ENCODE results near the gene EFNA3. TPM values are rescaled to one million over a fixed set of nuclear protein-coding genes. Genes with fewer than 3 reads are reported as not detected.

EFNA3 gene
- total RNA-seq, 4 donors from 2014 or later: 0.91 to 1.7 (median 1.7) TPM; not detected in 1

DNA sequence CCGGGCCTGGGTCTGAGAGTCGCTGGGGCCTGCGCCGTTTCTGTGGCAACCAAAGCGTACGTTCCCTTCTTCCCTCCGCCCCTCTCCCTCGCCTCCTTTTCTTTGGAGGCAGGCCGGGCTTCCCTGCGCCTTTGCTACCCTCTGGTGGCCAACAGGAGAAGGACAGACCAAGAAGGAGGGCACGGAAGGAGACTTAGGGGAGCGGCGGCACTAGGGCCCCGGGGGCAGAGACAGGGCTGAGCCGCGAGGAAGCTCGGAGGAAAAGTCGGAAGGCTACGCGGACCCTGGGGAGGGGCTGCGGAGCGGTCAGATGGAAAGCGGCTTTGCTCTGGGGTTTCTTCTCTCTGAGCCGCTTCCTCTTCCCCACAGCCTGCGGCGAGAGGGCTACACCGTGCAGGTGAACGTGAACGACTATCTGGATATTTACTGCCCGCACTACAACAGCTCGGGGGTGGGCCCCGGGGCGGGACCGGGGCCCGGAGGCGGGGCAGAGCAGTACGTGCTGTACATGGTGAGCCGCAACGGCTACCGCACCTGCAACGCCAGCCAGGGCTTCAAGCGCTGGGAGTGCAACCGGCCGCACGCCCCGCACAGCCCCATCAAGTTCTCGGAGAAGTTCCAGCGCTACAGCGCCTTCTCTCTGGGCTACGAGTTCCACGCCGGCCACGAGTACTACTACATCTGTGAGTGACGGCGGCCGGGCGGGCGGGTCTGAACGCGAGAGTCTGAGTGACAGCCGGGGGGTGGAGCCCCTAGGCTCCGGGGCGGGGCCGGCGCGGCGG, 6.3 kb downstream of the EFNA3 start:
- peaks cover 47 to 73% (median 59%) of the 10 kb centered on the region in 4 donors for H3K4me1 ChIP-seq
- peak; percentile 98 for DNase-seq (ENCODE audit: extremely low spot score)
- peak overlapping the region; percentile 65 to 76 (median 70) for H3K4me3 ChIP-seq
- no peak for TF ChIP-seq POLR2A (IDR thresholded peaks at IDR 0.05; ENCODE audit: low read depth)
- TF ChIP-seq, protein P1, sequence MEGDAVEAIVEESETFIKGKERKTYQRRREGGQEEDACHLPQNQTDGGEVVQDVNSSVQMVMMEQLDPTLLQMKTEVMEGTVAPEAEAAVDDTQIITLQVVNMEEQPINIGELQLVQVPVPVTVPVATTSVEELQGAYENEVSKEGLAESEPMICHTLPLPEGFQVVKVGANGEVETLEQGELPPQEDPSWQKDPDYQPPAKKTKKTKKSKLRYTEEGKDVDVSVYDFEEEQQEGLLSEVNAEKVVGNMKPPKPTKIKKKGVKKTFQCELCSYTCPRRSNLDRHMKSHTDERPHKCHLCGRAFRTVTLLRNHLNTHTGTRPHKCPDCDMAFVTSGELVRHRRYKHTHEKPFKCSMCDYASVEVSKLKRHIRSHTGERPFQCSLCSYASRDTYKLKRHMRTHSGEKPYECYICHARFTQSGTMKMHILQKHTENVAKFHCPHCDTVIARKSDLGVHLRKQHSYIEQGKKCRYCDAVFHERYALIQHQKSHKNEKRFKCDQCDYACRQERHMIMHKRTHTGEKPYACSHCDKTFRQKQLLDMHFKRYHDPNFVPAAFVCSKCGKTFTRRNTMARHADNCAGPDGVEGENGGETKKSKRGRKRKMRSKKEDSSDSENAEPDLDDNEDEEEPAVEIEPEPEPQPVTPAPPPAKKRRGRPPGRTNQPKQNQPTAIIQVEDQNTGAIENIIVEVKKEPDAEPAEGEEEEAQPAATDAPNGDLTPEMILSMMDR (IDR thresholded peaks at IDR 0.05): peak; percentile 90 to 99 (median 95)
- peak; percentile 60 to 74 for TF ChIP-seq POLR2AphosphoS5 (IDR thresholded peaks at IDR 0.05)
- under 1% methylated on average over 24 of the region's 67 CpGs for WGBS
- H3K9me3 ChIP-seq: no peaks in the 10 kb centered on the region
- H3K36me3 ChIP-seq: no peaks in the 10 kb centered on the region
- intact Hi-C loops (cut with DNase I): loop anchor here (2.0 kb wide), 1 partner anchor 40 kb away; no protein-coding TSS in a partner anchor
- H3K27ac ChIP-seq (replicated peaks in 1 of 4): peak overlapping the region; percentile 81 to 91 (median 87)
- peaks cover 16 to 45% (median 42%) of the 10 kb centered on the region in 4 donors for H3K27me3 ChIP-seq

DNA sequence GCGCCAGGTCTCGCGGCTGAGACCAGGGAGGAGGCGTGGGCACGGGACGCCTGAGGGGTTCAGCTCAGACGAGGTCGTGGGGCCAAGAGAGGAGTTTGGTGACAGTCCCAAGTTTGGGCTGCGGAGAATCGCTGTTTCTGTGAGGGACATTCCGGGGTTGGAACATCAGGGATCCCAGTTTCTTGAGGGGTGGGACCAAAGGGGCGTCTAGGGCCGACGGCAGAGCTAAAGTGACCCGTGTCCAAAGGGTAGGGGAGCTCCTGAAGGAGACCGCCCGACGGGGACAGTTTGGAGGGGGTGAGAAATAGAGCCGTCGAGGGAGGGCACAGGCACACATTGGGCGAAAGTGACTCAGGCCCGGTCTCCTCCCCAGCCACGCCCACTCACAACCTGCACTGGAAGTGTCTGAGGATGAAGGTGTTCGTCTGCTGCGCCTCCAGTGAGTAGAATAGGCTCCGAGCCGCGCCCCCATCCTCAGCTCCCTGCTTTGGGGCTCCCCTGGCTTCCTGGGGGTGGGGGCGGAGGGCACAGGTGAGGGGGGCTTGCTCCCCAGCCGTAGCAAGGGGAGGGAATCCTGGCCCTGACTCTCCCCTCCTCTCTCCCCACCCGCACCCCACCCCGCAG, 7.0 kb downstream of the EFNA3 start:
- intact Hi-C loops (cut with DNase I): loop anchor here (2.0 kb wide), 1 partner anchor 41 kb away; no protein-coding TSS in a partner anchor
- Histone ChIP-seq H3K27ac (replicated peaks in 1 of 4) (peak overlapping the region; percentile 81 to 91 (median 87)), H3K4me3 (peak overlapping the region; percentile 65 to 76 (median 70)), H3K36me3 (no peaks in the 10 kb centered on the region), H3K9me3 (no peaks in the 10 kb centered on the region), H3K27me3 (peaks cover 9 to 38% (median 35%) of the 10 kb centered on the region in 4 donors), H3K4me1 (peaks cover 40 to 66% (median 52%) of the 10 kb centered on the region in 4 donors)
- under 1% methylated on average over 27 of the region's 32 CpGs for WGBS
- TF ChIP-seq, protein P1 (IDR thresholded peaks at IDR 0.05): no peak
- TF ChIP-seq POLR2AphosphoS5 (IDR thresholded peaks at IDR 0.05): no peak
- TF ChIP-seq EP300 (IDR thresholded peaks at IDR 0.05): no peak
- DNase-seq (ENCODE audit: extremely low spot score): no peak

DNA sequence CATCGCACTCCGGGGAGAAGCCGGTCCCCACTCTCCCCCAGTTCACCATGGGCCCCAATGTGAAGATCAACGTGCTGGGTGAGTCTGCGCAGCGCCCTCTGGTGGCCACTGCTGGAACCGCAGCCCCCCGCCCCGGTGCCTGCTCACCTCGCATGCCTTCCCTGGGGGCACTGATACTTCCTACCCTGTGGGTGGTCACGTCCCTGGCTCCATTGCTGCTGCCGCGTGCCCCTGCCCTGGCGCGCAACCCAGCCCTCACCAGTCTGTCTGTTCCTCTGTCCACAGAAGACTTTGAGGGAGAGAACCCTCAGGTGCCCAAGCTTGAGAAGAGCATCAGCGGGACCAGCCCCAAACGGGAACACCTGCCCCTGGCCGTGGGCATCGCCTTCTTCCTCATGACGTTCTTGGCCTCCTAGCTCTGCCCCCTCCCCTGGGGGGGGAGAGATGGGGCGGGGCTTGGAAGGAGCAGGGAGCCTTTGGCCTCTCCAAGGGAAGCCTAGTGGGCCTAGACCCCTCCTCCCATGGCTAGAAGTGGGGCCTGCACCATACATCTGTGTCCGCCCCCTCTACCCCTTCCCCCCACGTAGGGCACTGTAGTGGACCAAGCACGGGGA, 7.6 kb downstream of the EFNA3 start:
- no peaks in the 10 kb centered on the region for H3K9me3 ChIP-seq
- peak overlapping the region in 3 of 4 donors; percentile 85 to 91 (median 89) for H3K27ac ChIP-seq (replicated peaks in 1 of 4)
- intact Hi-C loops (cut with DNase I): no loop called here
- peak overlapping the region; percentile 65 to 76 (median 70) for H3K4me3 ChIP-seq
- TF ChIP-seq POLR2A (IDR thresholded peaks at IDR 0.05; ENCODE audit: low read depth) (no peak), EP300 (IDR thresholded peaks at IDR 0.05) (no peak), POLR2AphosphoS5 (IDR thresholded peaks at IDR 0.05) (no peak)
- TF ChIP-seq, protein P1 (IDR thresholded peaks at IDR 0.05): peak; percentile 98 to 100 (median 99)
- peaks cover 37 to 64% (median 48%) of the 10 kb centered on the region in 4 donors for H3K4me1 ChIP-seq
- no peak for DNase-seq (ENCODE audit: extremely low spot score)
- 45% methylated on average over 9 of the region's 24 CpGs for WGBS
- H3K27me3 ChIP-seq: peaks cover 4 to 32% (median 29%) of the 10 kb centered on the region in 4 donors
- no peaks in the 10 kb centered on the region for H3K36me3 ChIP-seq

DNA sequence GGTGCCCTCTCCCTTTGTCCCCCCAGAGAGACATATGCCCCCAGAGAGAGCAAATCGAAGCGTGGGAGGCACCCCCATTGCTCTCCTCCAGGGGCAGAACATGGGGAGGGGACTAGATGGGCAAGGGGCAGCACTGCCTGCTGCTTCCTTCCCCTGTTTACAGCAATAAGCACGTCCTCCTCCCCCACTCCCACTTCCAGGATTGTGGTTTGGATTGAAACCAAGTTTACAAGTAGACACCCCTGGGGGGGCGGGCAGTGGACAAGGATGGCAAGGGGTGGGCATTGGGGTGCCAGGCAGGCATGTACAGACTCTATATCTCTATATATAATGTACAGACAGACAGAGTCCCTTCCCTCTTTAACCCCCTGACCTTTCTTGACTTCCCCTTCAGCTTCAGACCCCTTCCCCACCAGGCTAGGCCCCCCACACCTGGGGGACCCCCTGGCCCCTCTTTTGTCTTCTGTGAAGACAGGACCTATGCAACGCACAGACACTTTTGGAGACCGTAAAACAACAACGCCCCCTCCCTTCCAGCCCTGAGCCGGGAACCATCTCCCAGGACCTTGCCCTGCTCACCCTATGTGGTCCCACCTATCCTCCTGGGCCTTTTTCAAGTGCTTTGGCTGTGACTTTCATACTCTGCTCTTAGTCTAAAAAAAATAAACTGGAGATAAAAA, 8.4 kb downstream of the EFNA3 start:
- no peaks in the 10 kb centered on the region for H3K36me3 ChIP-seq
- H3K9me3 ChIP-seq: no peaks in the 10 kb centered on the region
- no peak for TF ChIP-seq POLR2A (IDR thresholded peaks at IDR 0.05; ENCODE audit: low read depth)
- TF ChIP-seq EP300 (IDR thresholded peaks at IDR 0.05): no peak
- TF ChIP-seq, protein P1 (IDR thresholded peaks at IDR 0.05): peak in 1 of 3 experiments; percentile 42
- no peak for TF ChIP-seq POLR2AphosphoS5 (IDR thresholded peaks at IDR 0.05)
- H3K27me3 ChIP-seq: peaks cover 1 to 24% (median 21%) of the 10 kb centered on the region in 4 donors
- H3K27ac ChIP-seq (replicated peaks in 1 of 4): peak overlapping the region in 1 of 4 donors; percentile 91
- intact Hi-C loops (cut with DNase I): no loop called here
- peaks cover 35 to 64% (median 48%) of the 10 kb centered on the region in 4 donors for H3K4me1 ChIP-seq
- H3K4me3 ChIP-seq: no peak overlapping the region
- DNase-seq (ENCODE audit: extremely low spot score): no peak
- WGBS: 48% methylated on average over 8 of the region's 8 CpGs

Measured in esophagus muscularis mucosa (tissue), 4 donors.